ENCODE results near the gene KLF6. TPM values are rescaled to one million over a fixed set of nuclear protein-coding genes. Genes with fewer than 3 reads are reported as not detected.

The KLF6 gene
- total RNA-seq, 1 experiment from 2014 or later, result 70.1 TPM

- no peaks in the 10 kb centered on the region for H3K27me3 ChIP-seq (replicated peaks; ENCODE audit: insufficient read depth, low read depth, low read length, poor library complexity)
- TF ChIP-seq CTCF (conservative IDR thresholded peaks at IDR 0.05; ENCODE audit: low read depth, low read length) (no peak), EZH2 (IDR thresholded peaks at IDR 0.05; ENCODE audit: borderline replicate concordance, low read depth, low read length, poor library complexity, severe bottlenecking) (no peak)
- no peaks in the 10 kb centered on the region for H3K9me3 ChIP-seq (ENCODE audit: low read depth, low read length, poor library complexity, severe bottlenecking)
- ChIA-PET POLR2A (ENCODE audit: low non-redundant PET) (no interaction called here), CTCF (no interaction called here)
- no peak overlapping the region for H3K4me3 ChIP-seq (ENCODE audit: low read depth, low read length, poor library complexity, severe bottlenecking)
- no TSS peak for BruUV-seq (replicated peaks)
- no peak for DNase-seq (ENCODE audit: low spot score)
- intact Hi-C loops (cut with micrococcal nuclease; ENCODE audit: unreplicated experiment), result no loop called here
- H3K4me1 ChIP-seq (ENCODE audit: insufficient read depth, low read length, poor library complexity, severe bottlenecking), result peaks cover 28% of the 10 kb centered on the region
- no peak overlapping the region for H3K27ac ChIP-seq (ENCODE audit: low read depth, low read length, poor library complexity, severe bottlenecking)
- no peaks in the 10 kb centered on the region for H3K36me3 ChIP-seq (ENCODE audit: insufficient read depth, low read length, poor library complexity, severe bottlenecking)
Measured at GRCh38 chr10:3812141-3812540, 27.1 kb upstream of the KLF6 start.

- Histone ChIP-seq H3K27me3 (replicated peaks; ENCODE audit: insufficient read depth, low read depth, low read length, poor library complexity) (no peaks in the 10 kb centered on the region), H3K36me3 (ENCODE audit: insufficient read depth, low read length, poor library complexity, severe bottlenecking) (no peaks in the 10 kb centered on the region), H3K27ac (ENCODE audit: low read depth, low read length, poor library complexity, severe bottlenecking) (no peak overlapping the region), H3K4me3 (ENCODE audit: low read depth, low read length, poor library complexity, severe bottlenecking) (no peak overlapping the region), H3K4me1 (ENCODE audit: insufficient read depth, low read length, poor library complexity, severe bottlenecking) (peaks cover 35% of the 10 kb centered on the region), H3K9me3 (ENCODE audit: low read depth, low read length, poor library complexity, severe bottlenecking) (no peaks in the 10 kb centered on the region)
- DNase-seq (ENCODE audit: low spot score), result no peak
- TF ChIP-seq CTCF (conservative IDR thresholded peaks at IDR 0.05; ENCODE audit: low read depth, low read length), result no peak
- no peak for TF ChIP-seq EZH2 (IDR thresholded peaks at IDR 0.05; ENCODE audit: borderline replicate concordance, low read depth, low read length, poor library complexity, severe bottlenecking)
- BruUV-seq (replicated peaks), result no TSS peak
- CTCF ChIA-PET, result no interaction called here
- intact Hi-C loops (cut with micrococcal nuclease; ENCODE audit: unreplicated experiment), result no loop called here
- POLR2A ChIA-PET (ENCODE audit: low non-redundant PET), result no interaction called here
Measured at GRCh38 chr10:3811291-3811870, 26.4 kb upstream of the KLF6 start.

- ChIA-PET POLR2A (ENCODE audit: low non-redundant PET) (no interaction called here), CTCF (no interaction called here)
- Histone ChIP-seq H3K4me3 (ENCODE audit: low read depth, low read length, poor library complexity, severe bottlenecking) (no peak overlapping the region), H3K27ac (ENCODE audit: low read depth, low read length, poor library complexity, severe bottlenecking) (no peak overlapping the region), H3K27me3 (replicated peaks; ENCODE audit: insufficient read depth, low read depth, low read length, poor library complexity) (no peaks in the 10 kb centered on the region), H3K4me1 (ENCODE audit: insufficient read depth, low read length, poor library complexity, severe bottlenecking) (peaks cover 62% of the 10 kb centered on the region), H3K9me3 (ENCODE audit: low read depth, low read length, poor library complexity, severe bottlenecking) (no peaks in the 10 kb centered on the region), H3K36me3 (ENCODE audit: insufficient read depth, low read length, poor library complexity, severe bottlenecking) (no peaks in the 10 kb centered on the region)
- no peak for TF ChIP-seq CTCF (conservative IDR thresholded peaks at IDR 0.05; ENCODE audit: low read depth, low read length)
- TF ChIP-seq EZH2 (IDR thresholded peaks at IDR 0.05; ENCODE audit: borderline replicate concordance, low read depth, low read length, poor library complexity, severe bottlenecking), result no peak
- no TSS peak for BruUV-seq (replicated peaks)
- intact Hi-C loops (cut with micrococcal nuclease; ENCODE audit: unreplicated experiment), result no loop called here
- no peak for DNase-seq (ENCODE audit: low spot score)
Measured at GRCh38 chr10:3808689-3809199, 23.7 kb upstream of the KLF6 start.

Measured in A673 (cell line).